ENCODE data around the gene VWC2. TPM values are rescaled to one million over a fixed set of nuclear protein-coding genes. Genes with fewer than 3 reads are reported as not detected.
"Not testable (repeated sequence)": the region's sequence is repeated elsewhere in the genome, so short reads cannot be mapped to it uniquely, and the experiment has no call there.

VWC2 gene
- total RNA-seq, 1 donor from 2014 or later: 8.2 TPM

DNA sequence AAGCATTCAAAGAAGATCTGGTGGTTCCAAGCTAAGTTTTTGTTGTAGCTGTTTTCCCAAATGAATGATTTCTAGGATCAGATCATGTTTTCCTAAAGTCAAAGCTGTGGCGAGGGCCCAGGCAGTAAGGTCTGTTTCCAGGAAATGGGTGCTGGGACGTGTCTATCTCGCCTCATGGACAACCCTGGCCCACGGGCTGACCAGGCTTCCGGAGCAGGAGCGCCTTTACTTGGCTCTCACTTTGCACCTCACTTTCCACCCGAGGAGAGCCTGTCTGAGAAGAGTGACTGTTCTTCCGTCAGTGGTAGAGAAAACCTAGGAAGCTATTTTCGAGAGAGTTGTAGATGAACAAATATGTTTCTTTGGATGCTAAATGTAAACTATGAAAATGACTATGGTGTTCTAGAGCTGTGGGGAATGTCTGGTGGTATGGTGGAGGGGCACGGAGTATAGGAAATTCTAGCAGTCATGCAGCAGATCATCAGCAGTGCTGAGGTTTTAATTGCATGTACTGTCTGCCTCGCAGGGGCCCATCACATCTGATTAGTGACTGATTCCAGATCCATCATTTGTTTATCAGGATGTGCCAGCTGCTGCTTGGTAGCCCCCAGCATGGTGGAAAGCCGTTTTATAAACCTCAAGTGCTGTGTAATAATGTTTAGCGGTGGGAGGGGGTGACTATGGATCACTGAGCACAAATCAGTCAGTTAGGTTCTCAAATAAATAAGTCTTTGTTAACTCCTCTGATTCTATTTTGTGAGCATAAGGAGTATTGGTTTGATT lies 66.6 kb downstream of the VWC2 start:
- intact Hi-C loops (cut with DNase I): no loop called here
- DNase-seq (ENCODE audit: low spot score): no peak

DNA sequence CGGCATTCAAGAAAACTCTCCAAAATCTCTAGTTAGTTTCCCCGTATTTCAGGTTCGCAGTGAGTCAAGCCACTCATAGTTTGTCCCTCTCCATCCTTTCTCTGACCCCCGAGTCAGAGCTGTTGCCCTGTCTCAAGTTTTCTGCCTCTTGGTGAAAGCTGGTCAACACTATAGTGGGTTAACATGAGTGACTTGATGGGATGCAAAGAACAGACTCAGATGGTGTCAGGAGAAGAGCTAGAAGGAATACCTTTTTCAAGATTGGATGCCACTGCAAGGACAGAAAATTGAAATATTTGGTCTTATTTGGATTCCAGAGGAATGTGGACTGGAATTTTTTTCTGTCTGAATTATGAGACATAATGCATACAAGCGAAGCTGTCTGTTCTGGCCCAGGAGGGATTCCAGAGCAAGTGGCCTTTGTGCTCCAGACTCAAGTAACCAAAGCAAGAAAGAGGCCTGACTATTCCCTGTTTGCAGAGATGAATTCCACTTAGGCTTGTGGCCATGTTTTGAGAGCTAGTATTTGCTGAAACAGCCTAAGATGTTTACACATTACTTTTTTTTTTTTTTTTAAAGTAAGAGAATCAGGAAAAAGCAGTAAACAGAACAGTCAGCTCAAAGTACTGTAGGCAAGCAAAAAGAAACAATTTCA lies 67.4 kb downstream of the VWC2 start:
- intact Hi-C loops (cut with DNase I): no loop called here
- DNase-seq (ENCODE audit: low spot score): no peak

DNA sequence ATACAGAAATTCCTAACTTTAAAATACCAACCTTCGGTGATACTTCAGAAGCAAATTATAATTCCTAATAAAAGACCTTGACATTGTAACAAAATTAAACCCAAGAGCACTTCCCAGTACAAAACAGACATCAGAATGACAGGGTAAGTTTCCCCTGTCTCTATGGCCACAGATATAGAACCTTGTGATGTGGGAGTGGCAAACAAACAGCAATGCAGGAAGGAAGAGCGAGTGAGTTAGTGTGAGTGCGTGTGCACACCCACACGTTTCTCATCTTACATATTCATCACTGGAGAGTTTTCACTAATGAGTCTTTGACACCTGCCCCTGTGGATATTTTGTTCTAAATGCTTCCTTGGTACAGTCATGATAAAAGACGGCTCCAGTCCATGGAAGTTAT lies 72.2 kb downstream of the VWC2 start:
- DNase-seq (ENCODE audit: low spot score): no peak
- intact Hi-C loops (cut with DNase I): no loop called here

DNA sequence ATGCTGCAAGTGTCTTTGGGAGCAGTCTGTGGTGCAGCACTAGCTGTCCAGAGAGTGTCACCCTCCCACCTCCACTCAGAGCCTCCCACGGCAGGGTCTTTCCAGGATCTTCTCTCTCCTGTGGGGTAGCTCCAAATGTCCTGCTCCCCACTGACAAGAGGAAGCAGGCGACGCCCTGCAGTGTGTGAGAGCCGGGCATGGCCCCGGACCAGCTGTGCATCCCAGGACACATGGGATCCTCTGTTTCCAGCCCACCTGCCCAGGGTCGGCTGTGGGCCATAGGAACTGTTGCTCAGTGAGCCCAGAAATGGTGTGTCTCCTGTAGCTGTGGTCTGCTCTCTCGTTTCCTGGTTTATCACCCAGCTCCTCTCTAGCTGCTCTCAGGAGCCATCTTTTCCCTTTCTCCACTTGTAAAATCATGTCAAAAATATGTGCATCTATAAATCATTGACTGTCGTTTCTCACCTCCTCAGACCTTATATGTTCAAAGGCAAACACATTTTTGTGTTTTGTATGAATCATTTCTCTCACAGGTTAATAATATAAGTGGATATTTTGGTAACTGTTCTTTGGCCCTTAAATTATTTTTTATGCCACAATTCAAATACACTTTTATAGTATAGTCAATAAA lies 74.9 kb downstream of the VWC2 start:
- DNase-seq (ENCODE audit: low spot score): no peak
- intact Hi-C loops (cut with DNase I): no loop called here

DNA sequence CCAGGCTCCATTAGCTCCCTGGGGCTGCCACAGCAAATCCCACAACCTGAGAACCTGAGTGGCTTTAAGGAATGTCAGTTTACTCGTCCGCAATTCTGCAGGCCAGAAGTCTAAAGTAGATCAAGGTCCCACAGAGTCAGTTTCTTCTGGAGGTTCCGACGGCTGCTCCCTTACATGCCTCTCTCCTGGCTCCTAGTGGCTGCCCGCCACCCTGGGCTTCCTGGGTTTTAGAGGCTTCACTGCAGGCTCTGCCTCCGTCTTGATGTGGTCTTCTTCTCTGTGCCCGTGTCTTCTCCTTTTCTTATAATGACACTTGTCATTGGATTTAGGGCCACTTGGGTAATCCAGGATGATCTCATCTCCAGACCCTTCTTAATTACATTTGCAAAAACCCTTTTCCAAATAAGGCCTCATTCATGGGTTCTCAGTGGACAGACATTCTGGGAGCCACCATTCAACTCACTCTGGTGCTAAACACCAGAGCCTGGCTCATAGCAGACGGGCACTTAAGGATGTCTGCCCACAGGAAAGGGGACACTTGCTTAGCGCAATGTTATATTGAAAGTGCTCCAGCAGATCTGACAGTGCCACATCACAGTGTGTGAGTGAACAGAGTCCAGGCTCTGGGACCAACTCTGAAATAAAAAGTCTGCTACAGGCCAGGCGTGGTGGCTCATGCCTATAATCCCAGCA lies 77.6 kb downstream of the VWC2 start:
- no peak for DNase-seq (ENCODE audit: low spot score)
- intact Hi-C loops (cut with DNase I): loop anchor here (5.0 to 10.0 kb wide), 4 partner anchors 74 to 1556 kb away; no protein-coding TSS in a partner anchor

DNA sequence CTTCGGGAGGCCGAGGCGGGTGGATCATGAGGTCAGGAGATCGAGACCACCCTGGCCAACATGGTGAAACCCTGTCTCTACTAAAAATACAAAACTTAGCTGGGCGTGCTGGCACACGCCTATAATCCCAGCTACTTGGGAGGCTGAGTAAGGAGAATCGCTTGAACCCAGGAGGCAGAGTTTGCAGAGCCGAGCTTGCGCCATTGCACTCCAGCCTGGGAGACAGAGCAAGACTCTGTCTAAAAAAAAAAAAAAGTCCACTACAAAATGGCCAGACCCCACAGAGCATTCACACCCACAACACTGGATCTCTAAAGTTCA lies 78.1 kb downstream of the VWC2 start:
- DNase-seq (ENCODE audit: low spot score): not testable (repeated sequence)
- intact Hi-C loops (cut with DNase I): loop anchor here (5.0 to 10.0 kb wide), 4 partner anchors 74 to 1557 kb away; no protein-coding TSS in a partner anchor

DNA sequence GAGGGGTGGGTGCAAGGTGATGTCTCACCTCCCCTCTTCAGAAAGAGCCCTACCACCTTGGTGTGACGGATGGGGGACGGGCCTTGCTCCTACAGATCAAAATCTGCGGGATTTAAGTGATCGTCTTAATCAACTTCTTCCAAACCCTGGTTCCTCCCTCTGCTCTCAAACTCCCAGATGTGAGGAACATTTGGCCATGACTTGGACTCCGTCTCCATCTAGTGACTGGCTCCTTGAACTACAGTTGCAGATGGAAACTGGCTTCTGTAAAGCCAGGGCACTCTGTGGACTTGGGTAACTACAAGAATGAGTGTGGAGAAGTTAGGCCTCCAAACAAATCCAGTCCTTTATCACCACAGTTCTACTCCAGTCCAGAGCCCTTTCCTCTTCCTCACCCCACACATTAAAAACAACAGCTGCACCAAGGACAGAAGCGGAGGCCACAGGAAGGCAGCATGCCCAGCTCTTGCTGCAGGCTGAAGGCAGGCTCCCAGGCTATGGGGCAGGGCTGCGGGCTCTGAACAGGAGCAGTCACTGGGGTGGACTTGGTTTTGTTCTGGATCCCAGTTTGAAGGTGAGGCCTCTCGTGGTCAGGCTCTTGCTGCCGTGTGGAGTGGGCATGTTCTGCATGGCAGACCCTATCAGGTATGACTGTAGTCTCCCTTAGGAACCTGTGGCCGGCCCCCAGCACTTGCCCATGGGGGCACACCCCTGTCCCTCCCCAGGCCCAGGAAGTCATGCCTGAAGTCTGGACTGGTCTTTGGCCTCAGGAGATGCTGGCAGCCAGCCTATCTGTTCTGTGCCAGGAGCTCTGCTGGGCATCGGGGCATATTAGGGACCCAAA lies 79.4 kb downstream of the VWC2 start:
- DNase-seq (ENCODE audit: low spot score): no peak
- intact Hi-C loops (cut with DNase I): loop anchor here (5.0 to 10.0 kb wide), 4 partner anchors 76 to 1558 kb away; no protein-coding TSS in a partner anchor

DNA sequence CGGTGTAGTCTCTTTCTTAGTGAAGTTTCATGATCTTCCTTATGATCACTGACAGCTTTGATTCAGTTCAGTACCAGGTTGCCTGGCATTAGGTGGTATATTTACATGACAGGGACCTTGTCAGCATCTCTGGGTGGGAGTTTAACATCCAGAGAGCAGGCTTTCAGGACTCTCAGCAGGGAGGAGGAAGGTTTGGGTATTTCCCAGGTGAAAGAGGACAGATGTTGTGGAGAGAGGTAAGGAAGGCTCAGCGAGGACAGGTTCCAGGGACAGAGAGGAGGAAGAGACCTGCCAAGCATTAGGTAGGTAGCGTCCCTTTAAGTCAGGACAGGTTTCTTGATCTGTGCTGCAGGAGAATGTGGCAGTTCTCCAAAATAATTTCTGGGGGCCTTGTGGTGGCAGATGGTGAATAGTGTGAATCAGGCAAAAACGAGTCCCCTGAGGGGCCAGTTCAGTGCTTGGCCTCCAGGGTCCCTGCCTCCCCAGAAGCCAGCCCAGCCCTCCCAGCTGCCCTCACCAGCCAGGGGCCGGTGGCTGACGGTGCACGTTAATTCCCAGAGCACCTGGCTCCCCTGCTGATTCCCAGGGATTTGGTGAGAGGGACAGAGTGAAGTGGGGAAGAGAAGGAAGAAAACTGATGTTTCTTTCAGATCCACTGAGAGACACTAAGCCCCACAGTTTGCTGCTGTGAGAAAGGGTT lies 82.0 kb downstream of the VWC2 start:
- intact Hi-C loops (cut with DNase I): loop anchor here (10.0 kb wide), 2 partner anchors 851 to 1561 kb away; no protein-coding TSS in a partner anchor
- no peak for DNase-seq (ENCODE audit: low spot score)

DNA sequence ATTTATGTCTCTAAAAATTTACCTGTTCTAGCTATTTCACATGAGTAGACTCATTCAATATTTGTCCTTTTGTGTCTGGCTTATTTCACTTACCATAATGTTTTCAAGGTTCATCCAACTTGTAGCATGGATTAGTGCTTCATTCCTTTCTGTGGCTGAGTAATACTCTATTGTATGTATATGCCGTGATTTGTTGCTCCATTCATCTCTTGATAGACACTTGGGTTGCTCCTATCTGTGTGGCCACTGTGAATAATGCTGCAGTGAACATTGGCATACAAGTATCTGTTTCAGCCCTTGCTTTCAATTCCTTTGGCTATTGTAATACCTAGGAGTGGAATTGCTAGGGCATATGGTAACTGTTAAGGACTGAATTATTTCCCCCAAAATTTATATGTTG lies 86.9 kb downstream of the VWC2 start:
- intact Hi-C loops (cut with DNase I): no loop called here

DNA sequence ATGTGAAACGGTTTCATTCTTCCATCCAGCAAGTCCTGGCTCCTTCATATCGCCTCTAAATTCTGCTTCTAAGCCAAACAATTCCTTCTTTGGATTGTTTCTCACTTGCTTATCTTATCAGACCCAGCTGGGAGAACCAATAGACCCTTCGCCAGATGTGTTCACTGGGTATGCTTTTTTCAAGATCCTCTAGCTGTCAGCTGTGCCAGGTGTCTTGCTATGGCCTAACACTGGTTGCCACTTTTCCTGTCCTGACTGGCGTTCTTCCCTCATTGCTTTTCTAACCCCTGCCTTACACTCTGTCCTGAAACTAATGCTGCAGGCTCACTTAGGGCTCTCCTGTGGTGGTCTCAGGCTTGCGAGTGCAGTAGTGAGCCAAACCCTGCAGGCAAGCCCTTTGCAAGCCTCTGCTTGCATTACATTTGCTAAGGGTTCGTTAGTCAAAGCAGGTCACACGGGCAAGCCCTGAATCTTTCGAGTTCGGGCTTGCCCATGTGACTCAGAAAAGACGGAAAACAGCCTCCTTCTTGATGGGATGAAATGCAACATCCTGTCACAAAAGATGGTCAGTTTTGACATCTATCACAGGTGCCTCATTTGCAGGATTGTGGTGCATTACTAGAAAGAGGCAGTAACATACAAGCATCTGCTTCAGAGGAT lies 92.8 kb downstream of the VWC2 start:
- intact Hi-C loops (cut with DNase I): no loop called here
- DNase-seq (ENCODE audit: low spot score): no peak

More for the DNA sequence above, 86.9 kb downstream of the VWC2 start:
- no peak for DNase-seq (ENCODE audit: low spot score)

DNA sequence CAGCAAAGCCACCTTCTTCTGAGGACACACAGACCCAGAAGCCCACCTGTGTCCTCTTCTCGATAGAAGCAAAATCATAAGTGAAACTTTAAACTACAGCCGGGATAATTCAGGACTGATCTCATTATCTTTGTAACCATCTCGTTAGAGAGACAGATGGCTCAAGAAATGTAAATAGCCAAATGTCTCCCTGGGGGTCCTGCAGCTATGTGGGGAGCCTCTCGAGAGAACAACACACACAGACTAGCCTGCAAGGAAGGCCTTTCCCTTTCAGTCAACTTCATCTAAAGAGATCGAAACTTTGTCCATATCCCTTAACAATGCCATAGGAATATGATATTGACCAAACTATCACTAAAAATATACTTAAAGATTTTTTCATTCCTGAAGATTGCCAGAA lies 93.5 kb downstream of the VWC2 start:
- intact Hi-C loops (cut with DNase I): no loop called here
- DNase-seq (ENCODE audit: low spot score): no peak

DNA sequence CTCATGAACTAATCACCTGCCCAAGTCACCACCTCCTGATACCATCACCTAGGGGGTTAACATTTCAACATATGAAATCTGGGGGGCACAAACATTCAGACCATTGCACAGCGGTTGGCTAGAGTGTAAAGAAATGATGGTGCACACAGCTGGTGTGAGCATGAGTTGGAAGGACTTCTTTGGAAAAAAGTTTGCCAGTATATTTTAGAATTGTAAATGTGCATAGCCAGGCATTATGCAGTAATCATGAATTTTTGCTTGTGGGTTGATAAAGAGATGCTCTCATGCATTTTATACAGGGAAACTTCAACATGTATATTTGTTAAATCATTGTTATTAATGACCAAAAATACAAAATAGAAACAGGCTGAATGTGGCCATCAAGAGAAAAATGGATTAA lies 100.0 kb downstream of the VWC2 start:
- intact Hi-C loops (cut with DNase I): no loop called here
- no peak for DNase-seq (ENCODE audit: low spot score)

DNA sequence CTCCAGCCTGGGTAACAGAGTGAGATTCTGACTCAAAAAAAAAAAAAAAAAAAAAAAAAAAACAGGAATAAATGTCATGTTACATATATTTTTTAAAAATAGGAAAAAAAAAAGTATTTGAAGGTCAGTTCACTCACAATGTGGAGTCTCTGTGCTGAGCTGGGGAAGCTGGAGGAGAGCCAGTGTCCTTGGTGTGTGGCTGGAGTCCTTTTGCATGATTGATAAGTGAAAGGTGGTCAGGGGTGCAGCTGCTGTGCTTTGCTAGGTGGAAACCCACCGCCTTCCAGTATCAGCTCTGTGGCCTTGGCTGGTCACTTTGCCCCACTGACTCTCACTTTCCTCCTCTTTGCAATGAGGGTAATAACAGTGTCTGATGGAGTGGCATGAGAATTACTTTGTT lies 101.9 kb downstream of the VWC2 start:
- intact Hi-C loops (cut with DNase I): no loop called here
- DNase-seq (ENCODE audit: low spot score): no peak

DNA sequence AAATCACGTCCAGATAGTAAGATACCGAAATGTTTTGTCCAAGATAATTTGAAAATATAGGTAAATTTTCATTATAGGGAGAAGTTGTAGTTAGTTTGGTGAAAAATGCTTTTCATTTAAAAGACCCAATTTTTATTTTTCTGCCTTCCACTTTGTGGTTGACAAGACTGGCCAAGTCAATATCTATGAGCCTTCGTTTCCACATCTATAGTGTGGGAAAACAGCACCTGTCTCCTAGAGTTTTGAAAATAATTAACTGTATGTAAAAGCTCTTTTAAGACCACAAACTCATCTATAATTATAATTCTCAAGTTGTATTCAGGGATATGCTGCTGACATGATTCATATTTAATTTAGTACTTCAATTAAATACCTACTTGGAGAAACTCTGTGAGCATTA lies 102.8 kb downstream of the VWC2 start:
- no peak for DNase-seq (ENCODE audit: low spot score)
- intact Hi-C loops (cut with DNase I): no loop called here

DNA sequence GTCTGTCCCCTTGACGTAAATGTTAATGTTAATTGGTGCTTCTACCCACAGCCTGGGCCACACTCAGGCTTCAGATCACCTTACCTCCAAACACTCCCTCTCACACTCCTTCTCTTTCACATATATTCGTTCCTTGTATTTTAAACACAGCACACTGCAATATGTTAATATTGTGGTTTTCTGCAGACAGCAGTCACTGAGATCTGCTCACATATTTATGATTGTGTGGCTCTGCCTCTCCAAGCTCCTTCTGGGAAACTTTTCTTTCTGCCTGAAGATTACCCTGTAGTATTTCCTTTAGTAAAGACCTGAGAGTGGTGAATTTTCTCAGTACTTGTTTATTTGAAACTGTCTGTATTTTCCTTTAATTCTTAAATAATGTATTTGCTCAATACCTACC lies 104.7 kb downstream of the VWC2 start:
- intact Hi-C loops (cut with DNase I): no loop called here
- no peak for DNase-seq (ENCODE audit: low spot score)

DNA sequence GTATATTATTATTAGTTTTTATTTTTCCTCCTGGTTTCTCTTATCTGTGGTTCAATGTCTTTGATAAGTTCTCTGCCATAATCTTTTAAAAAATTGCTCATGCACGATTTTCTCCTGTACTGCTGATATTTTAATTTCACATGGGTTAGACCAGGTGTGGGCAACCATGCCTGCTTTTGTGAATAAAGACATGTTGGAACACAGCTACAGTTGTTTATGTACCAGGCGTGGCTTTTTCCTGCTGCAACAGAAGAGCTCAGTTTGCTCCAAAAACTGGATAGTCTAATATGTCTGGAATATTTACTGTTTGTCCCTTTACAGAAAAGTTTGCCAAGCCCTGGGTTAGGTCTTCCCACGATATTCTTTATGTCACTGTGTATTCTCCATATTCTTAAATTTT lies 105.2 kb downstream of the VWC2 start:
- intact Hi-C loops (cut with DNase I): no loop called here
- no peak for DNase-seq (ENCODE audit: low spot score)

DNA sequence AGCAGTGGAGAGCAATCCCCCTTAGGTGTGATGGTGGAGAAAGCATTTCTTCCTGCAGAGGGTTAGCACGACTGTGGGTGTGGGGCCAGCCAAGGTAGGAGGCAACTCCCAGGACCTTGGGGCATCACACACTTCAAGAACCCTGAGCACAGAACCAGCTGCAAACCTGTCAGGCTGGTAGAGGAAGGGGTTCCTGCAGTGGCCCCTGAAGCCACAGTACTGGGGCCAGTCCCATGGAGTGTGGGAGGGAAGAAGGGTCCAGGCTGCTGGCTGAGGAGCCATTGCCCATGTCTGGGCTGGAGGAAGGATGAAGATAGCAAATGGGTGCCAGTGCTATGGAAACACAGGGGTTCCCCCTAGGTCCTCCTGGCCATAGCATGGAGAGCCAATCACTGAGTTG lies 110.5 kb downstream of the VWC2 start:
- DNase-seq (ENCODE audit: low spot score): no peak
- intact Hi-C loops (cut with DNase I): loop anchor here (5.0 kb wide), 1 partner anchor 1233 kb away; no protein-coding TSS in a partner anchor

DNA sequence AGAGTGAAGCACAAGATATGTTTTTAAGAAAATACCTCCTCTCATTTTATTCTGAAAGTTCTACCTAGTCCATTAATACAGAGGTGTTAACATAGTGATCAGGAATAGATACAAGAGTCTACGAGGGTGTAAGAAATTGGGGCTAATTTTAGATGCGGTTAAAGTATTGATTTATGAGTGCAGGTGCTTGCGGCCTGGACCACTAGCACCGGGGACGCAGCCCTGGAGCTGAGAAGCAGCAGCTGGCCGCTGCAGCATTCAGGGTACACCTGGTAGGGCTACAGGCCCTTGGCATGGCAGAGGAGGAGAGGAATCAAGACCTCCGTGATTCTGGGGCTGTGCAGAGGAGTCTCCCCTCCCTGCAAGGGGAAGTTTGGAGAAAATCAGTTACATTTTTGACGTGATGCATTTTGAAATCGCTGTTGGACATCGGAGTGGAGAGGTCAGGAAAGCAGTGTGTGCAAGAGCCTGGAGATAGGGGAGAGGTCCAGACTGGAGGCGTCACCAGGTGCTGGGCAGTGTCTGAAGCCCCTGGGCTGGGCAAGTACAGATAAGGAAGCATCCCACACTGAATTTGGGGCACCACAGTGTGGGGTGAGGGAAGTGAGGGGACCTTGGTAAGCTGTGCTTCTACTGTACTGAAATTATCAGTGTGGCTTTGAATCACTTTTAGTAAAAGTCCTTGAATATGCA lies 112.3 kb downstream of the VWC2 start:
- intact Hi-C loops (cut with DNase I): no loop called here
- DNase-seq (ENCODE audit: low spot score): no peak

Measured in cardiac septum (tissue), 1 donor.